GM12878 (cell line): ENCODE data around the gene LEMD3.

Source experiments
- EZH2 ChIP-seq: IDR thresholded peaks from 2 replicates; pipeline ENCODE4 v1.6.1; 2012; ENCODE audit warnings: low read depth, mild to moderate bottlenecking, control low read depth, inconsistent platforms, low read length, borderline replicate concordance; ENCODE audit not compliant: control insufficient read depth
- GABPA ChIP-seq: IDR thresholded peaks from 2 replicates; pipeline ENCODE4 v1.6.1; 2014; ENCODE audit warnings: antibody characterized with exemption, low read depth, mild to moderate bottlenecking, inconsistent platforms
- SUPT20H ChIP-seq: IDR thresholded peaks from 2 replicates; pipeline ENCODE4 v1.6.1; 2011; ENCODE audit warnings: low read depth, mild to moderate bottlenecking, low read length, moderate library complexity, borderline replicate concordance; ENCODE audit not compliant: control insufficient read depth
- TF ChIP-seq, protein P1 (sequence below): fragments of 450-650 bp; IDR thresholded peaks from 2 replicates; pipeline ENCODE4 v1.6.1; 2018; ENCODE audit warnings: borderline replicate concordance, mild to moderate bottlenecking; ENCODE audit not compliant: partially characterized antibody

DNA sequence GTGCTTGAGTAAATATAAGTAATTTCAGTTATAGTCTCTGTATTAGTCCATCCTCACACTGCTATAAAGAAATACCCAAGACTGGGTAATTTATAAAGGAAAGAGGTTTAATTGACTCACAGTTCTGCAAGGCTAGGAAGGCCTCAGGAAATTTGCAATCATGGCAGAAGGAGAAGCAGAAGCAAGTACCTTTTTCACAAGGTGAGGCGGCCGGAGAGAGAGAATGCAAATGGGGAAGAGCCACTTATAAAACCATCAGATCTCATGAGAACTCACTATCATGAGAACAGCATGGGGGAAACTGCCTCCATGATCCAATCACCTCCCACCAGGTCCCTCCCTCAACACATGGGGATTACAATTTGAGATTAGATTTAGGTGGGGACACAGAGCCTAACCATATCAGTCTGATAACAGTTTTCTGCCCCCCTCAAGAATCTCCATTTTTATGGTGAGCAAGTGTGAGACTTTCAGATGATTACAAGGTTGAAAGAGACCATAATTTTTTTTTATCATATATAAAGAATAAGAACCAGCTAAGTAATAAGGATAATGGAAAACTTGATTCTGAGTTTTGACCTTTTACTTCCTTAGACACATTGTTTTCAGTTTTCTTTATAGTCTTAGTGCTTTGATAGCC lies 35.6 kb downstream of the LEMD3 start:
- no peak for TF ChIP-seq EZH2
- no peak for TF ChIP-seq SUPT20H
- TF ChIP-seq, protein P1, sequence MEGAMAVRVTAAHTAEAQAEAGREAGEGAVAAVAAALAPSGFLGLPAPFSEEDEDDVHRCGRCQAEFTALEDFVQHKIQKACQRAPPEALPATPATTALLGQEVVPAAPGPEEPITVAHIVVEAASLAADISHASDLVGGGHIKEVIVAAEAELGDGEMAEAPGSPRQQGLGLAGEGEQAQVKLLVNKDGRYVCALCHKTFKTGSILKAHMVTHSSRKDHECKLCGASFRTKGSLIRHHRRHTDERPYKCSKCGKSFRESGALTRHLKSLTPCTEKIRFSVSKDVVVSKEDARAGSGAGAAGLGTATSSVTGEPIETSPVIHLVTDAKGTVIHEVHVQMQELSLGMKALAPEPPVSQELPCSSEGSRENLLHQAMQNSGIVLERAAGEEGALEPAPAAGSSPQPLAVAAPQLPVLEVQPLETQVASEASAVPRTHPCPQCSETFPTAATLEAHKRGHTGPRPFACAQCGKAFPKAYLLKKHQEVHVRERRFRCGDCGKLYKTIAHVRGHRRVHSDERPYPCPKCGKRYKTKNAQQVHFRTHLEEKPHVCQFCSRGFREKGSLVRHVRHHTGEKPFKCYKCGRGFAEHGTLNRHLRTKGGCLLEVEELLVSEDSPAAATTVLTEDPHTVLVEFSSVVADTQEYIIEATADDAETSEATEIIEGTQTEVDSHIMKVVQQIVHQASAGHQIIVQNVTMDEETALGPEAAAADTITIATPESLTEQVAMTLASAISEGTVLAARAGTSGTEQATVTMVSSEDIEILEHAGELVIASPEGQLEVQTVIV: no peak
- no peak for TF ChIP-seq GABPA
